GM12878 (cell line): Measurements from ENCODE around the gene SENP1. TPM values are rescaled to one million over a fixed set of nuclear protein-coding genes. Genes with fewer than 3 reads are reported as not detected.

Experiments
- ATAC-seq: fragments of 200-7000 bp; cut with Tn5 transposase; 3 replicates; pipeline ENCODE4 v1.9.1; 2020; ENCODE audit warnings: mild to moderate bottlenecking, moderate library complexity
- BruUV-seq: library from RNA; stranded (reverse); fragments of 400-500 nt; replicated peaks from 2 replicates; lab custom pipeline; 2021; lab: Mats Ljungman, UMichigan
- CTCF ChIA-PET: fragments of 300-600 bp; sonication (Branson Sonifier 250); formaldehyde crosslinking; extraction: SDS; loops from one replicate; lab custom pipeline; 2021; ENCODE audit warnings: inconsistent platforms; lab: Yijun Ruan, JAX
- POLR2A ChIA-PET: fragments of 350-600 bp; formaldehyde crosslinking; extraction: SDS; loops from one replicate; lab custom pipeline; 2021; ENCODE audit warnings: inconsistent platforms; lab: Charles Lee
- RAD21 ChIA-PET: fragments of 300-600 bp; sonication (Branson Sonifier 250); formaldehyde crosslinking; loops from one replicate; lab custom pipeline; 2023; ENCODE audit warnings: antibody characterized with exemption; ENCODE audit not compliant: unreplicated experiment; lab: Charles Lee
- SMC1A ChIA-PET: fragments of 300-600 bp; sonication (Branson Sonifier 250); formaldehyde crosslinking; loops from one replicate; lab custom pipeline; 2023; ENCODE audit not compliant: unreplicated experiment, uncharacterized antibody; lab: Charles Lee
- DNase-seq: peaks from one replicate; pipeline ENCODE4 v3.0.0-alpha.2; 2011; ENCODE audit warnings: low read depth, low spot score
- FAIRE-seq: peaks from 3 replicates; lab custom pipeline; 2011; peaks lifted over from hg19 to GRCh38; lab: Jason Lieb, UNC
- H2AFZ ChIP-seq: 2 replicates; pipeline ENCODE4 v1.6.0; 2011; ENCODE audit warnings: low read depth, low read length, control low read depth; ENCODE audit not compliant: control insufficient read depth
- H3K27ac ChIP-seq: 2 replicates; pipeline ENCODE4 v1.5.1; 2011; ENCODE audit warnings: control low read depth; ENCODE audit not compliant: control insufficient read depth, insufficient read depth
- H3K27me3 ChIP-seq, 2 experiments: replicated peaks in 1 of 2; 2 replicates each; pipeline versions ENCODE4 v1.6.0 to v1.6.1; 2011; ENCODE audit warnings: low read length in 1 of 2; ENCODE audit not compliant: control insufficient read depth in 2 of 2, insufficient read depth in 2 of 2
- H3K36me3 ChIP-seq, 2 experiments: 2 replicates each; pipeline ENCODE4 v1.5.1; 2011; ENCODE audit warnings: low read length in 1 of 2; ENCODE audit not compliant: control insufficient read depth in 2 of 2, insufficient read depth in 2 of 2
- H3K4me1 ChIP-seq: 2 replicates; pipeline ENCODE4 v1.6.1; 2011; ENCODE audit warnings: mild to moderate bottlenecking, low read length, moderate library complexity, mixed read lengths; ENCODE audit not compliant: control insufficient read depth, insufficient read depth
- H3K4me2 ChIP-seq: 2 replicates; pipeline ENCODE4 v1.6.0; 2011; ENCODE audit warnings: control low read depth; ENCODE audit not compliant: control insufficient read depth, insufficient read depth
- H3K4me3 ChIP-seq: fragments of 200-600 bp; sonication (generic); 2 replicates; pipeline ENCODE4 v1.5.1; 2016
- H3K79me2 ChIP-seq: 2 replicates; pipeline ENCODE4 v1.6.0; 2011; ENCODE audit warnings: low read length; ENCODE audit not compliant: control insufficient read depth, insufficient read depth
- H3K9ac ChIP-seq: 2 replicates; pipeline ENCODE4 v1.8.0; 2011; ENCODE audit warnings: low read length, control low read depth, mixed read lengths; ENCODE audit not compliant: control insufficient read depth, insufficient read depth
- H3K9me3 ChIP-seq: replicated peaks from 3 replicates; pipeline ENCODE4 v1.5.1; 2011; ENCODE audit warnings: mild to moderate bottlenecking, low read length; ENCODE audit not compliant: control insufficient read depth, insufficient read depth
- H4K20me1 ChIP-seq: 2 replicates; pipeline ENCODE4 v1.6.0; 2011; ENCODE audit not compliant: control insufficient read depth, insufficient read depth
- CHD1 ChIP-seq: IDR thresholded peaks from 2 replicates; pipeline ENCODE4 v1.6.1; 2012; ENCODE audit warnings: low read depth, low read length, improper control_type of control experiment
- DPF2 ChIP-seq: fragments of 450-650 bp; IDR thresholded peaks from 2 replicates; pipeline ENCODE4 v1.6.1; 2017; ENCODE audit warnings: mild to moderate bottlenecking
- ESRRA ChIP-seq: IDR thresholded peaks from 2 replicates; pipeline ENCODE4 v1.6.1; 2012; ENCODE audit warnings: mild to moderate bottlenecking, low read length, improper control_type of control experiment
- JUNB ChIP-seq: IDR thresholded peaks from 2 replicates; pipeline ENCODE4 v1.6.1; 2016; ENCODE audit warnings: antibody characterized with exemption, mild to moderate bottlenecking
- NFYB ChIP-seq: IDR thresholded peaks from 2 replicates; pipeline ENCODE4 v1.6.1; 2011; ENCODE audit warnings: low read depth, mild to moderate bottlenecking, low read length, improper control_type of control experiment, moderate library complexity; ENCODE audit not compliant: insufficient read depth
- PAX5 ChIP-seq: IDR thresholded peaks from 2 replicates; pipeline ENCODE4 v1.6.1; 2011; ENCODE audit warnings: low read depth, low read length, borderline replicate concordance
- PAX8 ChIP-seq: fragments of 450-650 bp; IDR thresholded peaks from 2 replicates; pipeline ENCODE4 v1.6.1; 2017; ENCODE audit warnings: mild to moderate bottlenecking, moderate library complexity
- POLR2AphosphoS5 ChIP-seq: IDR thresholded peaks from 2 replicates; pipeline ENCODE4 v1.6.1; 2011; ENCODE audit warnings: mild to moderate bottlenecking, low read length, inconsistent platforms
- RFX5 ChIP-seq: IDR thresholded peaks from 2 replicates; pipeline ENCODE4 v1.6.1; 2011; ENCODE audit warnings: low read depth, low read length, improper control_type of control experiment
- SP1 ChIP-seq: IDR thresholded peaks from one replicate; pipeline ENCODE4 v1.6.1; 2011; ENCODE audit warnings: low read depth, low read length
- WGBS: methylation state at CpG from one replicate; pipeline ENCODE4 v1.1.6; 2016; ENCODE audit warnings: low lambda C conversion rate; ENCODE audit not compliant: insufficient replicate concordance, insufficient coverage; ENCODE audit errors: missing lambda C conversion rate; 5-methylcytosine and 5-hydroxymethylcytosine counted together
- in situ Hi-C: fragments of 300-500 bp; cut with MboI; formaldehyde crosslinking; loops from 9 replicates; pipeline ENCODE4 v1.14.3; 2018; ENCODE audit warnings: mixed read lengths
- intact Hi-C: fragments of 100-400 bp; cut with micrococcal nuclease; formaldehyde crosslinking; loops from one replicate; pipeline ENCODE4 v1.14.2; 2022; ENCODE audit not compliant: unreplicated experiment
- polyA plus RNA-seq, 11 experiments: library from polyadenylated mRNA; depleted of rRNA in 4 of 11; unstranded in 6 of 11; stranded (reverse) in 5 of 11; fragments of >200 nt; fragmentation: Nextera tagmentation in 4 of 11; fragmentation: Illumina TruSeq in 1 of 11; extraction: Ambion mirVana in 4 of 11; extraction: Trizol in 1 of 11; gene quantifications; 1 replicate in 1 of 11; 2 replicates in 10 of 11; pipeline versions ENCODE4 v1.2.1 to v1.2.3, GENCODE V29; 2011 to 2016; ENCODE audit warnings: inconsistent platforms in 2 of 11, missing spikeins in 2 of 11, low read depth in 1 of 11
- total RNA-seq, 4 experiments: library from RNA; depleted of rRNA in 3 of 4; stranded (reverse); fragments of >200 nt in 3 of 4; fragmentation: Illumina TruSeq in 1 of 4; extraction: Trizol in 1 of 4; gene quantifications; 2 replicates each; pipeline versions ENCODE4 v1.2.1 to v1.2.3, GENCODE V29; 2013 to 2021
- TF ChIP-seq, protein P1 (sequence below): IDR thresholded peaks from 2 replicates; pipeline ENCODE4 v1.6.1; 2012; ENCODE audit warnings: low read depth, low read length, improper control_type of control experiment
- TF ChIP-seq, protein P2 (sequence below): fragments of 450-650 bp; formaldehyde crosslinking; IDR thresholded peaks from 2 replicates; pipeline ENCODE4 v1.5.0; 2022; ENCODE audit warnings: mild to moderate bottlenecking, missing genetic modification characterization
- TF ChIP-seq, protein P3 (sequence below): fragments of 450-650 bp; conservative IDR thresholded peaks from 2 replicates; pipeline ENCODE4 v1.6.1; 2017; ENCODE audit warnings: mild to moderate bottlenecking, moderate library complexity
- TF ChIP-seq, protein P4 (sequence below): fragments of 450-650 bp; IDR thresholded peaks from 2 replicates; pipeline ENCODE4 v1.6.1; 2016; ENCODE audit warnings: mild to moderate bottlenecking

The SENP1 gene
- total and polyA plus RNA-seq, 10 of the 15 experiments (the other 5 are each of a cell fraction or from before 2014, with no cell fraction given) = 8.1 to 52.4 (median 26.1) TPM

DNA sequence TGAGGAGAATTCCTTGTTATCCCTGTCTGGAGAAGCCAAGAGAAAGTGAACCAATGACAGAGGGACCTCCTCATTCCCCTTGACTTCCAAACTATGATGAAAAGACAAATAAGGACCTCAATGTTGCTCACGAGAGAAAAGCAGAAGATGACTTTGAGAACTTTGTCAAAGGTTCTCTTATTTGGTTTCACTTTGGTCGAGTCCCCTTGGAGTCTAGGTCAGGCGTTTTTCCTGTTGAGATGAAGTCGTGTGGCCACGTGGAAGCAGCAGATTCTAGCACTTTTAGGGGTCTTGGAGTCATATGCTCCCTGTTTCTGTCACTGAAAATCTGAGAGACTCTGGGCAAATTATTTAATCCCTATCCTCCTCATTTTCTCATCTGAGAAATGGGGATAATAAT is 67.8 kb downstream of the SENP1 start:
- intact Hi-C loops (no loop called here), in situ Hi-C loops (no loop called here)
- Histone ChIP-seq H3K9ac (no peak overlapping the region), H3K9me3 (no peaks in the 10 kb centered on the region), H3K27ac (no peak overlapping the region), H2AFZ (no peak overlapping the region), H3K4me3 (no peak overlapping the region), H3K4me2 (no peak overlapping the region), H4K20me1 (no peaks in the 10 kb centered on the region), H3K27me3 (no peaks in the 10 kb centered on the region), H3K4me1 (no peaks in the 10 kb centered on the region; the same call in 1 of the 2 replicates), H3K36me3 (no peaks in the 10 kb centered on the region; a peak in 1 of 4 replicates), H3K79me2 (no peaks in the 10 kb centered on the region)
- CTCF ChIA-PET = no interaction called here
- FAIRE-seq (no peak), ATAC-seq (no peak), DNase-seq (no peak)
- no TSS peak for BruUV-seq
- POLR2A ChIA-PET = no interaction called here
- 6% methylated on average over 5 of the region's 5 CpGs for WGBS
- SMC1A ChIA-PET = no interaction called here
- RAD21 ChIA-PET = no interaction called here
- TF ChIP-seq, protein P1, sequence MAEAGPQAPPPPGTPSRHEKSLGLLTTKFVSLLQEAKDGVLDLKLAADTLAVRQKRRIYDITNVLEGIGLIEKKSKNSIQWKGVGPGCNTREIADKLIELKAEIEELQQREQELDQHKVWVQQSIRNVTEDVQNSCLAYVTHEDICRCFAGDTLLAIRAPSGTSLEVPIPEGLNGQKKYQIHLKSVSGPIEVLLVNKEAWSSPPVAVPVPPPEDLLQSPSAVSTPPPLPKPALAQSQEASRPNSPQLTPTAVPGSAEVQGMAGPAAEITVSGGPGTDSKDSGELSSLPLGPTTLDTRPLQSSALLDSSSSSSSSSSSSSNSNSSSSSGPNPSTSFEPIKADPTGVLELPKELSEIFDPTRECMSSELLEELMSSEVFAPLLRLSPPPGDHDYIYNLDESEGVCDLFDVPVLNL = no peak
- no peak for TF ChIP-seq SP1
- TF ChIP-seq, protein P2, sequence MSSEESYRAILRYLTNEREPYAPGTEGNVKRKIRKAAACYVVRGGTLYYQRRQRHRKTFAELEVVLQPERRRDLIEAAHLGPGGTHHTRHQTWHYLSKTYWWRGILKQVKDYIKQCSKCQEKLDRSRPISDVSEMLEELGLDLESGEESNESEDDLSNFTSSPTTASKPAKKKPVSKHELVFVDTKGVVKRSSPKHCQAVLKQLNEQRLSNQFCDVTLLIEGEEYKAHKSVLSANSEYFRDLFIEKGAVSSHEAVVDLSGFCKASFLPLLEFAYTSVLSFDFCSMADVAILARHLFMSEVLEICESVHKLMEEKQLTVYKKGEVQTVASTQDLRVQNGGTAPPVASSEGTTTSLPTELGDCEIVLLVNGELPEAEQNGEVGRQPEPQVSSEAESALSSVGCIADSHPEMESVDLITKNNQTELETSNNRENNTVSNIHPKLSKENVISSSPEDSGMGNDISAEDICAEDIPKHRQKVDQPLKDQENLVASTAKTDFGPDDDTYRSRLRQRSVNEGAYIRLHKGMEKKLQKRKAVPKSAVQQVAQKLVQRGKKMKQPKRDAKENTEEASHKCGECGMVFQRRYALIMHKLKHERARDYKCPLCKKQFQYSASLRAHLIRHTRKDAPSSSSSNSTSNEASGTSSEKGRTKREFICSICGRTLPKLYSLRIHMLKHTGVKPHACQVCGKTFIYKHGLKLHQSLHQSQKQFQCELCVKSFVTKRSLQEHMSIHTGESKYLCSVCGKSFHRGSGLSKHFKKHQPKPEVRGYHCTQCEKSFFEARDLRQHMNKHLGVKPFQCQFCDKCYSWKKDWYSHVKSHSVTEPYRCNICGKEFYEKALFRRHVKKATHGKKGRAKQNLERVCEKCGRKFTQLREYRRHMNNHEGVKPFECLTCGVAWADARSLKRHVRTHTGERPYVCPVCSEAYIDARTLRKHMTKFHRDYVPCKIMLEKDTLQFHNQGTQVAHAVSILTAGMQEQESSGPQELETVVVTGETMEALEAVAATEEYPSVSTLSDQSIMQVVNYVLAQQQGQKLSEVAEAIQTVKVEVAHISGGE (CRISPR knock-in tag) = no peak
- TF ChIP-seq, protein P3, sequence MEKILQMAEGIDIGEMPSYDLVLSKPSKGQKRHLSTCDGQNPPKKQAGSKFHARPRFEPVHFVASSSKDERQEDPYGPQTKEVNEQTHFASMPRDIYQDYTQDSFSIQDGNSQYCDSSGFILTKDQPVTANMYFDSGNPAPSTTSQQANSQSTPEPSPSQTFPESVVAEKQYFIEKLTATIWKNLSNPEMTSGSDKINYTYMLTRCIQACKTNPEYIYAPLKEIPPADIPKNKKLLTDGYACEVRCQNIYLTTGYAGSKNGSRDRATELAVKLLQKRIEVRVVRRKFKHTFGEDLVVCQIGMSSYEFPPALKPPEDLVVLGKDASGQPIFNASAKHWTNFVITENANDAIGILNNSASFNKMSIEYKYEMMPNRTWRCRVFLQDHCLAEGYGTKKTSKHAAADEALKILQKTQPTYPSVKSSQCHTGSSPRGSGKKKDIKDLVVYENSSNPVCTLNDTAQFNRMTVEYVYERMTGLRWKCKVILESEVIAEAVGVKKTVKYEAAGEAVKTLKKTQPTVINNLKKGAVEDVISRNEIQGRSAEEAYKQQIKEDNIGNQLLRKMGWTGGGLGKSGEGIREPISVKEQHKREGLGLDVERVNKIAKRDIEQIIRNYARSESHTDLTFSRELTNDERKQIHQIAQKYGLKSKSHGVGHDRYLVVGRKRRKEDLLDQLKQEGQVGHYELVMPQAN = no peak
- TF ChIP-seq PAX8 = no peak
- TF ChIP-seq, protein P4, sequence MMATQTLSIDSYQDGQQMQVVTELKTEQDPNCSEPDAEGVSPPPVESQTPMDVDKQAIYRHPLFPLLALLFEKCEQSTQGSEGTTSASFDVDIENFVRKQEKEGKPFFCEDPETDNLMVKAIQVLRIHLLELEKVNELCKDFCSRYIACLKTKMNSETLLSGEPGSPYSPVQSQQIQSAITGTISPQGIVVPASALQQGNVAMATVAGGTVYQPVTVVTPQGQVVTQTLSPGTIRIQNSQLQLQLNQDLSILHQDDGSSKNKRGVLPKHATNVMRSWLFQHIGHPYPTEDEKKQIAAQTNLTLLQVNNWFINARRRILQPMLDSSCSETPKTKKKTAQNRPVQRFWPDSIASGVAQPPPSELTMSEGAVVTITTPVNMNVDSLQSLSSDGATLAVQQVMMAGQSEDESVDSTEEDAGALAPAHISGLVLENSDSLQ = no peak
- TF ChIP-seq NFYB = no peak
- TF ChIP-seq POLR2AphosphoS5 = no peak
- no peak for TF ChIP-seq ESRRA
- no peak for TF ChIP-seq CHD1
- no peak for TF ChIP-seq JUNB
- TF ChIP-seq DPF2 = no peak
- TF ChIP-seq PAX5 = no peak
- TF ChIP-seq RFX5 = no peak
